Measurements from ENCODE around the gene FAM118B.

Gene FAM118B

GRCh38 chr11:126186025-126186698 is 25.4 kb upstream of the FAM118B start:
- H3K27me3 ChIP-seq (ENCODE audit: control insufficient read depth, insufficient read depth, low read length, poor library complexity, severe bottlenecking) = no peaks in the 10 kb centered on the region
- H3K4me3 ChIP-seq (ENCODE audit: insufficient read depth, low read depth, low read length) = no peak overlapping the region
- no peaks in the 10 kb centered on the region for H3K9me3 ChIP-seq (ENCODE audit: control insufficient read depth, low read length)
- H3K27ac ChIP-seq (ENCODE audit: insufficient read depth, low read depth, low read length, poor library complexity, severe bottlenecking) = no peak overlapping the region
- no peaks in the 10 kb centered on the region for H3K36me3 ChIP-seq (ENCODE audit: control insufficient read depth, insufficient read depth, low read length)
- peaks cover 19% of the 10 kb centered on the region for H3K4me1 ChIP-seq (ENCODE audit: control insufficient read depth, insufficient read depth, low read length)
- 90% methylated on average over 15 of the region's 15 CpGs for WGBS, 2 experiments

- Histone ChIP-seq H3K4me3 (ENCODE audit: insufficient read depth, low read depth, low read length) (no peak overlapping the region), H3K27ac (ENCODE audit: insufficient read depth, low read depth, low read length, poor library complexity, severe bottlenecking) (no peak overlapping the region), H3K4me1 (ENCODE audit: control insufficient read depth, insufficient read depth, low read length) (peaks cover 19% of the 10 kb centered on the region), H3K36me3 (ENCODE audit: control insufficient read depth, insufficient read depth, low read length) (peaks cover under 1% of the 10 kb centered on the region), H3K27me3 (ENCODE audit: control insufficient read depth, insufficient read depth, low read length, poor library complexity, severe bottlenecking) (no peaks in the 10 kb centered on the region), H3K9me3 (ENCODE audit: control insufficient read depth, low read length) (no peaks in the 10 kb centered on the region)
- whole genome bisulfite sequencing, 2 experiments = 78 to 80% methylated on average over 22 of the region's 22 CpGs
These were observed 24.7 kb upstream of the FAM118B start for GRCh38 chr11:126186708-126187529.

GRCh38 chr11:126188332-126189108 is 23.1 kb upstream of the FAM118B start:
- Histone ChIP-seq H3K27ac (ENCODE audit: insufficient read depth, low read depth, low read length, poor library complexity, severe bottlenecking) (no peak overlapping the region), H3K4me1 (ENCODE audit: control insufficient read depth, insufficient read depth, low read length) (peaks cover 19% of the 10 kb centered on the region), H3K27me3 (ENCODE audit: control insufficient read depth, insufficient read depth, low read length, poor library complexity, severe bottlenecking) (no peaks in the 10 kb centered on the region), H3K9me3 (ENCODE audit: control insufficient read depth, low read length) (no peaks in the 10 kb centered on the region), H3K4me3 (ENCODE audit: insufficient read depth, low read depth, low read length) (no peak overlapping the region), H3K36me3 (ENCODE audit: control insufficient read depth, insufficient read depth, low read length) (peaks cover 5% of the 10 kb centered on the region)
- WGBS, 2 experiments = 86 to 88% methylated on average over 15 of the region's 15 CpGs

GRCh38 chr11:126189109-126189929 is 22.3 kb upstream of the FAM118B start:
- 86 to 88% methylated on average over 22 of the region's 22 CpGs for WGBS, 2 experiments
- H3K36me3 ChIP-seq (ENCODE audit: control insufficient read depth, insufficient read depth, low read length) = peaks cover 5% of the 10 kb centered on the region
- no peak overlapping the region for H3K4me3 ChIP-seq (ENCODE audit: insufficient read depth, low read depth, low read length)
- H3K4me1 ChIP-seq (ENCODE audit: control insufficient read depth, insufficient read depth, low read length) = peaks cover 19% of the 10 kb centered on the region
- no peak overlapping the region for H3K27ac ChIP-seq (ENCODE audit: insufficient read depth, low read depth, low read length, poor library complexity, severe bottlenecking)
- no peaks in the 10 kb centered on the region for H3K27me3 ChIP-seq (ENCODE audit: control insufficient read depth, insufficient read depth, low read length, poor library complexity, severe bottlenecking)
- H3K9me3 ChIP-seq (ENCODE audit: control insufficient read depth, low read length) = no peaks in the 10 kb centered on the region

- WGBS, 2 experiments = 95 to 97% methylated on average over 14 of the region's 14 CpGs
- no peaks in the 10 kb centered on the region for H3K9me3 ChIP-seq (ENCODE audit: control insufficient read depth, low read length)
These were observed 20.8 kb upstream of the FAM118B start for GRCh38 chr11:126190792-126191191.

GRCh38 chr11:126191379-126192073 is 20.1 kb upstream of the FAM118B start:
- Histone ChIP-seq H3K4me3 (ENCODE audit: insufficient read depth, low read depth, low read length) (no peak overlapping the region), H3K36me3 (ENCODE audit: control insufficient read depth, insufficient read depth, low read length) (peaks cover 18% of the 10 kb centered on the region), H3K4me1 (ENCODE audit: control insufficient read depth, insufficient read depth, low read length) (peaks cover 1% of the 10 kb centered on the region), H3K27ac (ENCODE audit: insufficient read depth, low read depth, low read length, poor library complexity, severe bottlenecking) (no peak overlapping the region), H3K9me3 (ENCODE audit: control insufficient read depth, low read length) (no peaks in the 10 kb centered on the region), H3K27me3 (ENCODE audit: control insufficient read depth, insufficient read depth, low read length, poor library complexity, severe bottlenecking) (no peaks in the 10 kb centered on the region)
- WGBS, 2 experiments = 86 to 87% methylated on average over 11 of the region's 11 CpGs

More at GRCh38 chr11:126190792-126191191, 20.8 kb upstream of the FAM118B start:
- peaks cover 14% of the 10 kb centered on the region for H3K36me3 ChIP-seq (ENCODE audit: control insufficient read depth, insufficient read depth, low read length)
- peaks cover 9% of the 10 kb centered on the region for H3K4me1 ChIP-seq (ENCODE audit: control insufficient read depth, insufficient read depth, low read length)
- no peaks in the 10 kb centered on the region for H3K27me3 ChIP-seq (ENCODE audit: control insufficient read depth, insufficient read depth, low read length, poor library complexity, severe bottlenecking)
- H3K27ac ChIP-seq (ENCODE audit: insufficient read depth, low read depth, low read length, poor library complexity, severe bottlenecking) = no peak overlapping the region
- no peak overlapping the region for H3K4me3 ChIP-seq (ENCODE audit: insufficient read depth, low read depth, low read length)

GRCh38 chr11:126192361-126192760 is 19.2 kb upstream of the FAM118B start:
- no peaks in the 10 kb centered on the region for H3K27me3 ChIP-seq (ENCODE audit: control insufficient read depth, insufficient read depth, low read length, poor library complexity, severe bottlenecking)
- H3K4me1 ChIP-seq (ENCODE audit: control insufficient read depth, insufficient read depth, low read length) = no peaks in the 10 kb centered on the region
- H3K9me3 ChIP-seq (ENCODE audit: control insufficient read depth, low read length) = no peaks in the 10 kb centered on the region
- WGBS, 2 experiments = 95 to 96% methylated on average over 7 of the region's 7 CpGs
- peaks cover 26% of the 10 kb centered on the region for H3K36me3 ChIP-seq (ENCODE audit: control insufficient read depth, insufficient read depth, low read length)
- no peak overlapping the region for H3K4me3 ChIP-seq (ENCODE audit: insufficient read depth, low read depth, low read length)
- no peak overlapping the region for H3K27ac ChIP-seq (ENCODE audit: insufficient read depth, low read depth, low read length, poor library complexity, severe bottlenecking)

- Histone ChIP-seq H3K36me3 (ENCODE audit: control insufficient read depth, insufficient read depth, low read length) (peaks cover 33% of the 10 kb centered on the region), H3K4me1 (ENCODE audit: control insufficient read depth, insufficient read depth, low read length) (no peaks in the 10 kb centered on the region), H3K27me3 (ENCODE audit: control insufficient read depth, insufficient read depth, low read length, poor library complexity, severe bottlenecking) (no peaks in the 10 kb centered on the region), H3K4me3 (ENCODE audit: insufficient read depth, low read depth, low read length) (no peak overlapping the region), H3K27ac (ENCODE audit: insufficient read depth, low read depth, low read length, poor library complexity, severe bottlenecking) (no peak overlapping the region), H3K9me3 (ENCODE audit: control insufficient read depth, low read length) (no peaks in the 10 kb centered on the region)
- WGBS, 2 experiments = 83% methylated on average over 16 of the region's 16 CpGs
These were observed 18.5 kb upstream of the FAM118B start for GRCh38 chr11:126193038-126193478.

GRCh38 chr11:126194121-126194543 is 17.4 kb upstream of the FAM118B start:
- 77 to 79% methylated on average over 8 to 9 of the region's 9 CpGs for WGBS, 2 experiments
- H3K36me3 ChIP-seq (ENCODE audit: control insufficient read depth, insufficient read depth, low read length) = peaks cover 39% of the 10 kb centered on the region
- H3K9me3 ChIP-seq (ENCODE audit: control insufficient read depth, low read length) = no peaks in the 10 kb centered on the region
- H3K4me3 ChIP-seq (ENCODE audit: insufficient read depth, low read depth, low read length) = no peak overlapping the region
- no peak overlapping the region for H3K27ac ChIP-seq (ENCODE audit: insufficient read depth, low read depth, low read length, poor library complexity, severe bottlenecking)
- no peaks in the 10 kb centered on the region for H3K27me3 ChIP-seq (ENCODE audit: control insufficient read depth, insufficient read depth, low read length, poor library complexity, severe bottlenecking)
- H3K4me1 ChIP-seq (ENCODE audit: control insufficient read depth, insufficient read depth, low read length) = no peaks in the 10 kb centered on the region

Measured in ectodermal cell (in vitro differentiated cells).